B cell (primary cell): ENCODE data around the gene APH1B. TPM values are rescaled to one million over a fixed set of nuclear protein-coding genes. Genes with fewer than 3 reads are reported as not detected.

Experiments
- ATAC-seq: fragments of 200-7000 bp; cut with Tn5 transposase; one replicate; pipeline ENCODE4 v1.10.0; 2021; ENCODE audit warnings: low read depth, mild to moderate bottlenecking, moderate number of reproducible peaks, moderate library complexity
- CTCF ChIA-PET: fragments of 350-600 bp; sonication (Branson Sonifier 250); formaldehyde crosslinking; loops from one replicate; lab custom pipeline; 2021; ENCODE audit warnings: antibody characterized with exemption, inconsistent platforms; lab: Charles Lee
- POLR2A ChIA-PET: fragments of 350-600 bp; sonication (Branson Sonifier 250); formaldehyde crosslinking; loops from one replicate; lab custom pipeline; 2021; ENCODE audit warnings: antibody characterized with exemption; lab: Charles Lee
- DNase-seq: peaks from one replicate; pipeline ENCODE4 v3.0.0; 2013
- H2AFZ ChIP-seq: 2 replicates; pipeline ENCODE4 v1.6.1; 2012; ENCODE audit warnings: mild to moderate bottlenecking, low read depth, low read length; ENCODE audit not compliant: insufficient read depth, poor library complexity, severe bottlenecking
- H3K27ac ChIP-seq, 2 donors: 1 replicate in 1 of 2; 2 replicates in 1 of 2; pipeline ENCODE4 v1.5.1; 2012 to 2013; ENCODE audit warnings: low read length in 2 of 2, mild to moderate bottlenecking in 2 of 2, moderate library complexity in 1 of 2
- H3K27me3 ChIP-seq, 4 experiments: fragments of 200-600 bp in 1 of 4; sonication (generic) in 1 of 4; replicated peaks in 1 of 4; 1 replicate in 2 of 4; 2 replicates in 2 of 4; pipeline versions ENCODE4 v1.6.1 to v1.7.0; 2013 to 2016; ENCODE audit warnings: low read length in 3 of 4, mild to moderate bottlenecking in 2 of 4, mixed read lengths in 1 of 4, moderate library complexity in 1 of 4; ENCODE audit not compliant: insufficient read depth in 4 of 4, control insufficient read depth in 3 of 4; ENCODE audit errors: control extremely low read depth in 1 of 4
- H3K36me3 ChIP-seq, 2 experiments: replicated peaks in 1 of 2; 1 replicate in 1 of 2; 2 replicates in 1 of 2; pipeline versions ENCODE4 v1.6.1 to v1.7.1; 2013; ENCODE audit warnings: low read length in 1 of 2; ENCODE audit not compliant: insufficient read depth in 2 of 2, control insufficient read depth in 1 of 2; ENCODE audit errors: control extremely low read depth in 1 of 2, extremely low read depth in 1 of 2
- H3K4me1 ChIP-seq, 2 donors: fragments of 200-600 bp in 1 of 2; sonication (generic) in 1 of 2; 1 replicate in 1 of 2; 2 replicates in 1 of 2; pipeline versions ENCODE4 v1.5.1 to v1.6.1; 2013 to 2017; ENCODE audit warnings: low read length in 2 of 2; ENCODE audit not compliant: control insufficient read depth in 2 of 2, insufficient read depth in 2 of 2
- H3K4me2 ChIP-seq: replicated peaks from 2 replicates; pipeline ENCODE3; 2012; ENCODE audit warnings: mild to moderate bottlenecking, low read depth, low read length; ENCODE audit not compliant: poor library complexity, severe bottlenecking
- H3K4me3 ChIP-seq, 5 experiments: fragments of 200-600 bp in 1 of 5; sonication (generic) in 1 of 5; 1 replicate in 3 of 5; 2 replicates in 2 of 5; pipeline versions ENCODE4 v1.5.1 to v1.7.0; 2011 to 2016; ENCODE audit warnings: low read length in 4 of 5, mild to moderate bottlenecking in 4 of 5, low read depth in 2 of 5, control low read depth in 1 of 5, moderate library complexity in 1 of 5; ENCODE audit not compliant: insufficient read depth in 1 of 5; ENCODE audit errors: control extremely low read depth in 1 of 5, extremely low read depth in 1 of 5
- H3K79me2 ChIP-seq: fragments of 200-600 bp; sonication (generic); one replicate; pipeline ENCODE4 v1.6.0; 2016; ENCODE audit warnings: low read length; ENCODE audit not compliant: control insufficient read depth, insufficient read depth
- H3K9ac ChIP-seq: fragments of 200-600 bp; sonication (generic); 2 replicates; pipeline ENCODE4 v1.6.1; 2017; ENCODE audit warnings: mild to moderate bottlenecking, low read length, moderate library complexity
- H3K9me3 ChIP-seq, 3 donors: one replicate each; pipeline versions ENCODE4 v1.6.1 to v1.7.1; 2013; ENCODE audit warnings: low read length in 2 of 3; ENCODE audit not compliant: control insufficient read depth in 2 of 3, insufficient read depth in 1 of 3; ENCODE audit errors: control extremely low read depth in 1 of 3
- H4K20me1 ChIP-seq: 2 replicates; pipeline ENCODE4 v1.6.0; 2012; ENCODE audit warnings: mild to moderate bottlenecking, low read length; ENCODE audit not compliant: insufficient read depth, control insufficient read depth, poor library complexity, severe bottlenecking
- H3K27ac Mint-ChIP-seq: one replicate; pipeline ENCODE4 v1.8.0; 2021; ENCODE audit warnings: mixed read lengths
- H3K27me3 Mint-ChIP-seq: one replicate; pipeline ENCODE4 v1.8.0; 2021; ENCODE audit warnings: mixed read lengths
- H3K4me1 Mint-ChIP-seq: one replicate; pipeline ENCODE4 v1.8.0; 2021; ENCODE audit warnings: mixed read lengths
- H3K4me3 Mint-ChIP-seq: one replicate; pipeline ENCODE4 v1.8.0; 2021; ENCODE audit warnings: mixed read lengths
- H3K9me3 Mint-ChIP-seq: one replicate; pipeline ENCODE4 v1.8.0; 2022; ENCODE audit warnings: mixed read lengths; ENCODE audit not compliant: insufficient read depth
- CTCF ChIP-seq: fragments of 200-600 bp; IDR thresholded peaks from one replicate; pipeline ENCODE4 v1.8.0; 2022; ENCODE audit warnings: antibody characterized with exemption, mild to moderate bottlenecking
- EZH2 ChIP-seq: IDR thresholded peaks from 2 replicates; pipeline ENCODE4 v1.6.1; 2012; ENCODE audit warnings: borderline replicate concordance, low read depth, mild to moderate bottlenecking, moderate library complexity, low read length; ENCODE audit not compliant: insufficient read depth, poor library complexity, severe bottlenecking
- WGBS: methylation state at CpG from one replicate; pipeline ENCODE4 v1.1.5; 2013; ENCODE audit warnings: missing lambda C conversion rate; ENCODE audit not compliant: insufficient coverage; 5-methylcytosine and 5-hydroxymethylcytosine counted together
- intact Hi-C: fragments of 100-400 bp; cut with micrococcal nuclease; formaldehyde crosslinking; loops from one replicate; pipeline ENCODE4 v1.10.0; 2022
- polyA plus RNA-seq: library from polyadenylated mRNA; depleted of rRNA; stranded (reverse); fragments of >200 nt; gene quantifications from 2 replicates; pipeline ENCODE4 v1.2.3, GENCODE V29; 2012
- total RNA-seq, 2 donors: library from RNA; stranded (reverse); fragments of 120-200 nt in 1 of 2; gene quantifications; 1 replicate in 1 of 2; 2 replicates in 1 of 2; pipeline versions ENCODE4 v1.2.3 to v1.2.4, GENCODE V29; 2013 to 2022

The APH1B gene
- total and polyA plus RNA-seq, 2 donors (not counting 1 experiment from before 2014, with no cell fraction given) = 7.6 to 45.2 TPM

- DNase-seq (no peak), ATAC-seq (no peak)
- TF ChIP-seq CTCF (no peak), EZH2 (no peak)
- Histone ChIP-seq H3K27ac (no peak overlapping the region), H2AFZ (no peak overlapping the region), H3K4me1 (peaks cover 0 to 24% of the 10 kb centered on the region in 2 donors), H3K4me3 (no peak overlapping the region), H4K20me1 (no peaks in the 10 kb centered on the region), H3K79me2 (no peaks in the 10 kb centered on the region), H3K4me2 (no peak overlapping the region), H3K36me3 (no peaks in the 10 kb centered on the region), H3K9ac (no peak overlapping the region), H3K9me3 (no peaks in the 10 kb centered on the region), H3K27me3 (no peaks in the 10 kb centered on the region)
- no peaks in the 10 kb centered on the region for H3K9me3 Mint-ChIP-seq
- CTCF ChIA-PET = no interaction called here
- intact Hi-C loops = no loop called here
- POLR2A ChIA-PET = no interaction called here
- H3K4me3 Mint-ChIP-seq = no peak overlapping the region
- WGBS = 75% methylated on average over 5 of the region's 6 CpGs
- H3K4me1 Mint-ChIP-seq = peaks cover 27% of the 10 kb centered on the region
- H3K27me3 Mint-ChIP-seq = no peaks in the 10 kb centered on the region
- H3K27ac Mint-ChIP-seq = no peak overlapping the region
These were observed 69.9 kb downstream of the APH1B start for GRCh38 chr15:63347074-63347857.

- H3K27ac Mint-ChIP-seq = peak overlapping the region; percentile 32
- no peaks in the 10 kb centered on the region for H3K79me2 ChIP-seq
- H3K4me1 ChIP-seq = peaks cover 0 to 16% of the 10 kb centered on the region in 2 donors
- no peak overlapping the region for H3K4me2 ChIP-seq
- H3K4me3 Mint-ChIP-seq = peak overlapping the region; percentile 1
- H3K9ac ChIP-seq = no peak overlapping the region
- H3K27ac ChIP-seq = no peak overlapping the region
- WGBS = 79% methylated on average over 5 of the region's 7 CpGs
- H3K27me3 ChIP-seq = no peaks in the 10 kb centered on the region
- H3K4me1 Mint-ChIP-seq = peaks cover 21% of the 10 kb centered on the region
- ATAC-seq (no peak), DNase-seq (peak; percentile 19)
- H4K20me1 ChIP-seq = no peaks in the 10 kb centered on the region
- no peaks in the 10 kb centered on the region for H3K9me3 Mint-ChIP-seq
- H3K27me3 Mint-ChIP-seq = no peaks in the 10 kb centered on the region
- ChIA-PET CTCF (no interaction called here), POLR2A (no interaction called here)
- no peak overlapping the region for H3K4me3 ChIP-seq
- H3K9me3 ChIP-seq = no peaks in the 10 kb centered on the region
- H3K36me3 ChIP-seq = no peaks in the 10 kb centered on the region
- no peak overlapping the region for H2AFZ ChIP-seq
- intact Hi-C loops = no loop called here
- TF ChIP-seq EZH2 = no peak
- no peak for TF ChIP-seq CTCF
These were observed 71.0 kb downstream of the APH1B start for GRCh38 chr15:63348392-63348791.
